OCI-LY7 (cell line): Measurements from ENCODE around the gene TNC.

ENCODE experiments used
- CTCF ChIP-seq: fragments of 200-600 bp; sonication (generic); conservative IDR thresholded peaks from 2 replicates; pipeline ENCODE4 v1.5.1; 2014; ENCODE audit warnings: mild to moderate bottlenecking, antibody characterized with exemption, low read length, moderate library complexity, mixed read lengths
- EZH2phosphoT487 ChIP-seq: fragments of 200-600 bp; sonication (generic); IDR thresholded peaks from 2 replicates; pipeline ENCODE4 v1.6.1; 2018; ENCODE audit warnings: low read depth, borderline replicate concordance, mild to moderate bottlenecking, mixed run types, antibody characterized with exemption, low read length, moderate library complexity, mixed read lengths

- TF ChIP-seq EZH2phosphoT487 (no peak), CTCF (no peak)
Measured at GRCh38 chr9:115058175-115058574, 59.8 kb downstream of the TNC start.
